RWPE2 (cell line): ENCODE results near the gene TSC22D3.

ENCODE experiments used
- ATAC-seq: fragments of 200-7000 bp; cut with Tn5 transposase; 3 replicates; pipeline ENCODE4 v1.9.1; 2021; ENCODE audit warnings: low read depth
- DNase-seq: peaks from one replicate; pipeline ENCODE4 v3.0.0-alpha.2; 2020; ENCODE audit warnings: low spot score
- H3K27ac ChIP-seq: fragments of 450-650 bp; 2 replicates; pipeline ENCODE4 v1.5.1; 2017; ENCODE audit warnings: mild to moderate bottlenecking; ENCODE audit not compliant: poor library complexity, severe bottlenecking
- H3K27me3 ChIP-seq: fragments of 250-450 bp; sonication (Bioruptor Pico); 2 replicates; pipeline ENCODE4 v1.5.1; 2021; ENCODE audit warnings: mild to moderate bottlenecking, moderate library complexity; ENCODE audit not compliant: insufficient read depth, poor library complexity, severe bottlenecking
- H3K36me3 ChIP-seq: fragments of 250-450 bp; sonication (Bioruptor Pico); 2 replicates; pipeline ENCODE4 v1.5.1; 2020; ENCODE audit warnings: low read depth, mild to moderate bottlenecking, moderate library complexity
- H3K4me1 ChIP-seq: fragments of 250-450 bp; sonication (Bioruptor Pico); 2 replicates; pipeline ENCODE4 v1.5.1; 2021; ENCODE audit warnings: mild to moderate bottlenecking, moderate library complexity; ENCODE audit not compliant: insufficient read depth, poor library complexity, severe bottlenecking
- H3K4me3 ChIP-seq: fragments of 250-450 bp; sonication (Bioruptor Pico); 2 replicates; pipeline ENCODE4 v1.5.1; 2021; ENCODE audit warnings: mild to moderate bottlenecking, moderate library complexity; ENCODE audit not compliant: severe bottlenecking
- H3K9me3 ChIP-seq: fragments of 250-450 bp; sonication (Bioruptor Pico); 2 replicates; pipeline ENCODE4 v1.5.1; 2021; ENCODE audit warnings: mild to moderate bottlenecking, moderate library complexity; ENCODE audit not compliant: severe bottlenecking
- CTCF ChIP-seq: fragments of 450-650 bp; IDR thresholded peaks from one replicate; pipeline ENCODE4 v1.5.1; 2017; ENCODE audit warnings: mild to moderate bottlenecking, moderate library complexity; ENCODE audit not compliant: poor library complexity, severe bottlenecking

The TSC22D3 gene

GRCh38 chrX:107769581-107770317, 5.8 kb downstream of the TSC22D3 start:
- no peaks in the 10 kb centered on the region for H3K27me3 ChIP-seq
- H3K4me1 ChIP-seq, result peaks cover 8% of the 10 kb centered on the region
- no peak for TF ChIP-seq CTCF
- no peak for DNase-seq
- H3K36me3 ChIP-seq, result no peaks in the 10 kb centered on the region
- H3K4me3 ChIP-seq, result no peak overlapping the region
- no peaks in the 10 kb centered on the region for H3K9me3 ChIP-seq
- no peak for ATAC-seq
- no peak overlapping the region for H3K27ac ChIP-seq

- no peaks in the 10 kb centered on the region for H3K9me3 ChIP-seq
- no peaks in the 10 kb centered on the region for H3K27me3 ChIP-seq
- ATAC-seq (no peak), DNase-seq (no peak)
- H3K36me3 ChIP-seq, result no peaks in the 10 kb centered on the region
- no peak overlapping the region for H3K27ac ChIP-seq
- no peak overlapping the region for H3K4me3 ChIP-seq
- TF ChIP-seq CTCF, result no peak
- peaks cover 8% of the 10 kb centered on the region for H3K4me1 ChIP-seq
Measured at GRCh38 chrX:107768051-107768450, 7.5 kb downstream of the TSC22D3 start.

- Histone ChIP-seq H3K9me3 (no peaks in the 10 kb centered on the region), H3K27ac (no peak overlapping the region), H3K4me1 (peaks cover 8% of the 10 kb centered on the region), H3K27me3 (no peaks in the 10 kb centered on the region), H3K36me3 (no peaks in the 10 kb centered on the region), H3K4me3 (no peak overlapping the region)
- DNase-seq (no peak), ATAC-seq (peak; percentile 99)
- TF ChIP-seq CTCF, result no peak
Measured at GRCh38 chrX:107766470-107767150, 9.0 kb downstream of the TSC22D3 start.

GRCh38 chrX:107764845-107765608, 10.6 kb downstream of the TSC22D3 start:
- Histone ChIP-seq H3K36me3 (no peaks in the 10 kb centered on the region), H3K27me3 (no peaks in the 10 kb centered on the region), H3K27ac (no peak overlapping the region), H3K4me3 (no peak overlapping the region), H3K4me1 (peaks cover 8% of the 10 kb centered on the region), H3K9me3 (no peaks in the 10 kb centered on the region)
- ATAC-seq (no peak), DNase-seq (no peak)
- TF ChIP-seq CTCF, result no peak
